Neural cell (in vitro differentiated cells): ENCODE data around the gene SRGAP3. TPM values are rescaled to one million over a fixed set of nuclear protein-coding genes. Genes with fewer than 3 reads are reported as not detected.

Experiments used
- H2AFZ ChIP-seq: fragments of 200-600, 300-800 bp; sonication (generic), shearing (Covaris generic); 2 replicates; pipeline ENCODE4 v1.6.0; 2014; ENCODE audit warnings: low read depth, mild to moderate bottlenecking, antibody characterized with exemption, low read length, moderate library complexity
- H3F3A ChIP-seq: fragments of 200-600 bp; shearing (Covaris generic); 2 replicates; pipeline ENCODE4 v1.6.1; 2016; ENCODE audit warnings: mild to moderate bottlenecking, moderate library complexity, mixed read lengths, antibody characterized with exemption, low read length; ENCODE audit not compliant: insufficient read depth, poor library complexity, severe bottlenecking
- H3K27ac ChIP-seq: fragments of 200-600, 300-800 bp; sonication (generic), shearing (Covaris generic); 2 replicates; pipeline ENCODE4 v1.5.1; 2014; ENCODE audit warnings: mild to moderate bottlenecking, low read length, moderate library complexity
- H3K27me3 ChIP-seq: fragments of 300-800, 200-600 bp; sonication (generic), shearing (Covaris generic); 2 replicates; pipeline ENCODE4 v1.6.0; 2014; ENCODE audit warnings: mild to moderate bottlenecking, low read depth, low read length, moderate library complexity; ENCODE audit not compliant: insufficient read depth
- H3K36me3 ChIP-seq: fragments of 300-800, 200-600 bp; sonication (generic), shearing (Covaris generic); 2 replicates; pipeline ENCODE4 v1.5.1; 2014; ENCODE audit warnings: mild to moderate bottlenecking, antibody characterized with exemption, low read length, moderate library complexity; ENCODE audit not compliant: insufficient read depth
- H3K4me2 ChIP-seq: fragments of 300-800, 200-600 bp; sonication (generic), shearing (Covaris generic); 2 replicates; pipeline ENCODE4 v1.6.0; 2014; ENCODE audit warnings: mild to moderate bottlenecking, low read length
- H3K4me3 ChIP-seq: fragments of 300-800, 200-600 bp; sonication (generic), shearing (Covaris generic); 2 replicates; pipeline ENCODE4 v1.5.1; 2014; ENCODE audit warnings: mild to moderate bottlenecking, low read length, moderate library complexity
- H3K79me2 ChIP-seq: fragments of 200-600 bp; shearing (Covaris generic); replicated peaks from 2 replicates; pipeline ENCODE4 v1.6.0; 2014; ENCODE audit warnings: mild to moderate bottlenecking, low read length, moderate library complexity; ENCODE audit not compliant: insufficient read depth
- H3K9ac ChIP-seq: fragments of 300-800, 200-600 bp; sonication (generic), shearing (Covaris generic); 2 replicates; pipeline ENCODE4 v1.6.1; 2016; ENCODE audit warnings: mild to moderate bottlenecking, low read length, mixed read lengths
- H3K9me2 ChIP-seq: fragments of 200-600 bp; shearing (Covaris generic); 2 replicates; pipeline ENCODE4 v1.6.1; 2016; ENCODE audit warnings: mild to moderate bottlenecking, low read length, mixed read lengths; ENCODE audit not compliant: insufficient read depth
- H3K9me3 ChIP-seq: fragments of 200-600, 300-800 bp; sonication (generic), shearing (Covaris generic); 2 replicates; pipeline ENCODE4 v1.6.1; 2016; ENCODE audit warnings: mild to moderate bottlenecking, mixed run types, low read length, moderate library complexity, mixed read lengths
- H4K20me1 ChIP-seq: fragments of 200-600 bp; shearing (Covaris generic); 2 replicates; pipeline ENCODE4 v1.6.1; 2016; ENCODE audit warnings: mild to moderate bottlenecking, mixed run types; ENCODE audit not compliant: insufficient read depth
- CTCF ChIP-seq: fragments of 450-650 bp; IDR thresholded peaks from 2 replicates; pipeline ENCODE4 v1.5.1; 2014; ENCODE audit warnings: antibody characterized with exemption, mild to moderate bottlenecking, moderate library complexity; ENCODE audit not compliant: poor library complexity, severe bottlenecking
- EP300 ChIP-seq: fragments of 450-650 bp; conservative IDR thresholded peaks from 2 replicates; pipeline ENCODE4 v1.6.1; 2014; ENCODE audit warnings: antibody characterized with exemption, mild to moderate bottlenecking, moderate library complexity; ENCODE audit not compliant: poor library complexity, severe bottlenecking
- EZH2 ChIP-seq: fragments of 200-600, 300-800 bp; shearing (Covaris generic), sonication (generic); IDR thresholded peaks from 2 replicates; pipeline ENCODE4 v1.6.1; 2014; ENCODE audit warnings: antibody characterized with exemption, low read length, borderline replicate concordance, mild to moderate bottlenecking; ENCODE audit not compliant: insufficient read depth, poor library complexity, severe bottlenecking
- MXI1 ChIP-seq: fragments of 450-650 bp; conservative IDR thresholded peaks from 2 replicates; pipeline ENCODE4 v1.6.1; 2014; ENCODE audit warnings: antibody characterized with exemption, mild to moderate bottlenecking; ENCODE audit not compliant: poor library complexity, severe bottlenecking
- POLR2AphosphoS5 ChIP-seq: IDR thresholded peaks from 2 replicates; pipeline ENCODE4 v1.6.1; 2012
- RAD21 ChIP-seq: fragments of 450-650 bp; conservative IDR thresholded peaks from 2 replicates; pipeline ENCODE4 v1.6.1; 2014; ENCODE audit warnings: antibody characterized with exemption, mild to moderate bottlenecking, moderate library complexity
- REST ChIP-seq: IDR thresholded peaks from 2 replicates; pipeline ENCODE4 v1.6.1; 2012; ENCODE audit warnings: borderline replicate concordance
- SMC3 ChIP-seq: fragments of 450-650 bp; conservative IDR thresholded peaks from 2 replicates; pipeline ENCODE4 v1.6.1; 2014; ENCODE audit warnings: antibody characterized with exemption, mild to moderate bottlenecking, moderate library complexity; ENCODE audit not compliant: poor library complexity
- TAF1 ChIP-seq: IDR thresholded peaks from 2 replicates; pipeline ENCODE4 v1.6.1; 2012; ENCODE audit warnings: low read depth
- polyA plus RNA-seq: library from polyadenylated mRNA; depleted of rRNA; stranded (reverse); fragments of >200 nt; gene quantifications from 2 replicates; pipeline ENCODE4 v1.2.3, GENCODE V29; 2014

The SRGAP3 gene
- polyA plus RNA-seq, 1 donor from 2014 or later, result 31.5 TPM

GRCh38 chr3:9069971-9070370 lies 179.5 kb downstream of the SRGAP3 start:
- no peak overlapping the region for H3K9ac ChIP-seq
- no peaks in the 10 kb centered on the region for H4K20me1 ChIP-seq
- H3K4me3 ChIP-seq, result no peak overlapping the region
- no peak overlapping the region for H3K27ac ChIP-seq
- H3K9me3 ChIP-seq, result no peaks in the 10 kb centered on the region
- TF ChIP-seq RAD21, result no peak
- TF ChIP-seq EP300, result no peak
- no peak for TF ChIP-seq MXI1
- no peak for TF ChIP-seq SMC3
- TF ChIP-seq EZH2, result no peak
- no peak for TF ChIP-seq REST
- no peak for TF ChIP-seq POLR2AphosphoS5
- TF ChIP-seq CTCF, result no peak
- no peak for TF ChIP-seq TAF1
- H3K27me3 ChIP-seq, result no peaks in the 10 kb centered on the region
- no peaks in the 10 kb centered on the region for H3K9me2 ChIP-seq
- no peak overlapping the region for H3K4me2 ChIP-seq
- H3K79me2 ChIP-seq, result no peaks in the 10 kb centered on the region
- H3F3A ChIP-seq, result no peaks in the 10 kb centered on the region
- no peaks in the 10 kb centered on the region for H3K36me3 ChIP-seq
- H2AFZ ChIP-seq, result no peak overlapping the region

- no peaks in the 10 kb centered on the region for H3F3A ChIP-seq
- no peaks in the 10 kb centered on the region for H3K36me3 ChIP-seq
- H4K20me1 ChIP-seq, result no peaks in the 10 kb centered on the region
- no peak overlapping the region for H3K4me2 ChIP-seq
- H3K27me3 ChIP-seq, result no peaks in the 10 kb centered on the region
- H2AFZ ChIP-seq, result no peak overlapping the region
- no peaks in the 10 kb centered on the region for H3K79me2 ChIP-seq
- H3K9ac ChIP-seq, result no peak overlapping the region
- no peaks in the 10 kb centered on the region for H3K9me2 ChIP-seq
- TF ChIP-seq REST (no peak), RAD21 (no peak), SMC3 (no peak)
- H3K27ac ChIP-seq, result no peak overlapping the region
- no peaks in the 10 kb centered on the region for H3K9me3 ChIP-seq
- no peak overlapping the region for H3K4me3 ChIP-seq
Measured at GRCh38 chr3:9068051-9068450, 181.4 kb downstream of the SRGAP3 start.
